Uterus (tissue), 4 donors: ENCODE results near the gene WWOX. TPM values are rescaled to one million over a fixed set of nuclear protein-coding genes. Genes with fewer than 3 reads are reported as not detected.
"Not testable (repeated sequence)": the region's sequence is repeated elsewhere in the genome, so short reads cannot be mapped to it uniquely, and the experiment has no call there.

Experiments used
- DNase-seq, 2 donors: peaks; one replicate each; pipeline ENCODE4 v3.0.0-alpha.2; 2019 to 2020
- H3K27ac ChIP-seq, 2 donors: fragments of 200-600 bp; sonication (generic); 1 replicate in 1 of 2; 2 replicates in 1 of 2; pipeline ENCODE4 v1.5.1; 2016 to 2018
- H3K27me3 ChIP-seq, 2 donors: fragments of 200-600 bp; sonication (generic); one replicate each; pipeline ENCODE4 v1.5.1; 2018 to 2019; ENCODE audit warnings: control low read depth in 1 of 2
- H3K36me3 ChIP-seq, 2 donors: fragments of 200-600 bp; sonication (generic); one replicate each; pipeline ENCODE4 v1.5.1; 2019; ENCODE audit warnings: control low read depth in 1 of 2
- H3K4me1 ChIP-seq, 2 donors: fragments of 200-600 bp; sonication (generic); one replicate each; pipeline ENCODE4 v1.5.1; 2018 to 2019; ENCODE audit warnings: control low read depth in 1 of 2
- H3K4me3 ChIP-seq, 2 donors: fragments of 200-600 bp; sonication (generic); 1 replicate in 1 of 2; 2 replicates in 1 of 2; pipeline ENCODE4 v1.5.1; 2018 to 2019; ENCODE audit warnings: mild to moderate bottlenecking in 1 of 2
- H3K9me3 ChIP-seq, 2 donors: fragments of 200-600 bp; sonication (generic); one replicate each; pipeline ENCODE4 v1.5.1; 2019; ENCODE audit warnings: control low read depth in 1 of 2
- POLR2A ChIP-seq, 2 donors: fragments of 450-650 bp; IDR thresholded peaks; one replicate each; pipeline ENCODE4 v1.6.1; 2016; ENCODE audit warnings: antibody characterized with exemption in 2 of 2, mild to moderate bottlenecking in 1 of 2, moderate library complexity in 1 of 2
- intact Hi-C: fragments of 100-400 bp; cut with DNase I; formaldehyde crosslinking; loops from one replicate; pipeline ENCODE4 v1.15.1; 2023; ENCODE audit warnings: low total_unique reads
- total RNA-seq, 4 donors: library from RNA; depleted of rRNA in 3 of 4; stranded (reverse); fragments of >200 nt in 3 of 4; gene quantifications; one replicate each; pipeline versions ENCODE4 v1.1.0 to v1.2.4, GENCODE V29; 2014 to 2023
- TF ChIP-seq, protein P1 (sequence below), 4 experiments: fragments of 200-600 bp in 2 of 4; fragments of 450-650 bp in 2 of 4; sonication (generic) in 2 of 4; IDR thresholded peaks; one replicate each; pipeline ENCODE4 v1.5.1; 2016 to 2019; ENCODE audit warnings: antibody characterized with exemption in 4 of 4, mild to moderate bottlenecking in 2 of 4, moderate library complexity in 1 of 4
- donor health status: DM: yes; HTN: yes; CAD: no.

The WWOX gene
- total RNA-seq, 4 donors from 2014 or later: 34.1 to 99.9 (median 55.8) TPM

- TF ChIP-seq, protein P1, sequence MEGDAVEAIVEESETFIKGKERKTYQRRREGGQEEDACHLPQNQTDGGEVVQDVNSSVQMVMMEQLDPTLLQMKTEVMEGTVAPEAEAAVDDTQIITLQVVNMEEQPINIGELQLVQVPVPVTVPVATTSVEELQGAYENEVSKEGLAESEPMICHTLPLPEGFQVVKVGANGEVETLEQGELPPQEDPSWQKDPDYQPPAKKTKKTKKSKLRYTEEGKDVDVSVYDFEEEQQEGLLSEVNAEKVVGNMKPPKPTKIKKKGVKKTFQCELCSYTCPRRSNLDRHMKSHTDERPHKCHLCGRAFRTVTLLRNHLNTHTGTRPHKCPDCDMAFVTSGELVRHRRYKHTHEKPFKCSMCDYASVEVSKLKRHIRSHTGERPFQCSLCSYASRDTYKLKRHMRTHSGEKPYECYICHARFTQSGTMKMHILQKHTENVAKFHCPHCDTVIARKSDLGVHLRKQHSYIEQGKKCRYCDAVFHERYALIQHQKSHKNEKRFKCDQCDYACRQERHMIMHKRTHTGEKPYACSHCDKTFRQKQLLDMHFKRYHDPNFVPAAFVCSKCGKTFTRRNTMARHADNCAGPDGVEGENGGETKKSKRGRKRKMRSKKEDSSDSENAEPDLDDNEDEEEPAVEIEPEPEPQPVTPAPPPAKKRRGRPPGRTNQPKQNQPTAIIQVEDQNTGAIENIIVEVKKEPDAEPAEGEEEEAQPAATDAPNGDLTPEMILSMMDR (IDR thresholded peaks at IDR 0.05): no peak
- TF ChIP-seq POLR2A (IDR thresholded peaks at IDR 0.05): no peak
- peak; percentile 55 to 75 for DNase-seq
- Histone ChIP-seq H3K27ac (peak overlapping the region; percentile 64 to 85), H3K4me3 (no peak overlapping the region), H3K9me3 (no peaks in the 10 kb centered on the region), H3K4me1 (peaks cover 0 to 6% of the 10 kb centered on the region in 2 donors), H3K36me3 (no peaks in the 10 kb centered on the region), H3K27me3 (no peaks in the 10 kb centered on the region)
- intact Hi-C loops: no loop called here
Measured at GRCh38 chr16:78684655-78685375, 585.4 kb downstream of the WWOX start.

DNA sequence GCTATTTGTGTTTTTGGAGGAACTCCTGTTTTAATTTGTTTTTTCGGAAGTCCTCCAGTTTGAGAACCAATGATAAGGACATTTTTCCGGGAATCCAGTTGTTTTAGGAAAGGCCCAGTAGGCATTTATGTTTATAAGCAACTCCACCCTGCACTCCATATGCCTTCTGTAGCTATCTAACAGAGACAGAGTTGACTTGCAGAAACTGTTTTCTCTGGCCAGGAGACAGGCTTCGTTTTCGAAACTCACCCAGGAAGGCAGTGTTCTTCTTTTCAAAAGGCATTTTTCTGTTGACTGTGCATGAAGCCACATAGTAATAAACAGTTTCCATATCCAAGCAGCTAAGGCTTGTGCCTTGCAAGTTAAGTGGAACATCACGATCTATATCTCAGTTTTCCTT lies 587.1 kb downstream of the WWOX start:
- Histone ChIP-seq H3K4me1 (peaks cover 0 to 6% of the 10 kb centered on the region in 2 donors), H3K4me3 (no peak overlapping the region), H3K27ac (peak overlapping the region; percentile 64 to 85), H3K27me3 (no peaks in the 10 kb centered on the region), H3K9me3 (no peaks in the 10 kb centered on the region), H3K36me3 (no peaks in the 10 kb centered on the region)
- TF ChIP-seq, protein P1 (IDR thresholded peaks at IDR 0.05): no peak
- TF ChIP-seq POLR2A (IDR thresholded peaks at IDR 0.05): no peak
- intact Hi-C loops: no loop called here
- DNase-seq: no peak

DNA sequence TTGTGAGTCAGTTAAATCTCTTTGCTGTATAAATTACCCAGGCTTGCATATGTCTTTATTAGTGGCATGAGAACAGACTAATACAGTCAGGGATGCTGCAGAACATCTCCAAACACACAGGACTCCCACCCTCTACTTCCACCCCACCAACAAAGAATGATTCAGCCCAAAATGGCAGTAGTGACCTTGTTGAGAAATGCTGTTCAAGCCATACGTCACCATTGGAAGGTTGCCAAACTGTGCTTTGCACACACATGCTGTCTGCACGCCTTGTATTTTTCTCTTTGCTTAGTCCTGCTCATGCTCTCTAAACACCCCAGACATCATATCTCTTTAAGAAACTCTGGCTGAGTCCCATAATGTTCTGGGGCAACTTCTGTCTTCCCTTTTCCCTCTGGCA lies 589.6 kb downstream of the WWOX start:
- Histone ChIP-seq H3K36me3 (peaks cover 0 to 2% of the 10 kb centered on the region in 2 donors), H3K9me3 (no peaks in the 10 kb centered on the region), H3K27me3 (no peaks in the 10 kb centered on the region), H3K4me3 (no peak overlapping the region), H3K27ac (peak overlapping the region in 1 of 2 donors; percentile 38), H3K4me1 (no peaks in the 10 kb centered on the region)
- intact Hi-C loops: no loop called here
- DNase-seq: peak; percentile 42 to 62
- TF ChIP-seq, protein P1 (IDR thresholded peaks at IDR 0.05): no peak
- TF ChIP-seq POLR2A (IDR thresholded peaks at IDR 0.05): no peak

DNA sequence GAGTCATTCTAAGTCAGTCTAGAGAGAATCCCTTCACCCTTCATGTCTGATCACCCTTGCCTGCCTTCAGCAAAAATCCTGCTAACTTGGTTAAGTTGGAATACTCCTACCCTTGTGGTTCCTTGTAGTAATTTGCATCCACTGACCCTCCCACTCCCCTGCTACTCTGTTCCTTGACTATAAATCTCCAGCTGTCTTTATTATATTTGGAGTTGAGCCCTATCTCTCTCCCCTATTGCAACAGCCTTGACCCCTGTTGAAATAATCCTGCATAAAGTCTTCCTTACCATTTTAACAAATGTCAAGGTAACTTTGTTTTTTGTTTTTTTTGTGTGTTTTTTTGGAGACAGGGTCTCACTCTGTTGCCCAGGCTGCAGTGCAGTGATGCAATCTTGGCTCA lies 590.1 kb downstream of the WWOX start:
- peak overlapping the region in 1 of 2 donors; percentile 38 for H3K27ac ChIP-seq
- H3K4me1 ChIP-seq: no peaks in the 10 kb centered on the region
- DNase-seq: no peak
- intact Hi-C loops: no loop called here
- H3K4me3 ChIP-seq: no peak overlapping the region
- no peaks in the 10 kb centered on the region for H3K27me3 ChIP-seq
- TF ChIP-seq POLR2A (IDR thresholded peaks at IDR 0.05): no peak
- TF ChIP-seq, protein P1 (IDR thresholded peaks at IDR 0.05): no peak
- H3K9me3 ChIP-seq: no peaks in the 10 kb centered on the region
- peaks cover 0 to 2% of the 10 kb centered on the region in 2 donors for H3K36me3 ChIP-seq

GRCh38 chr16:78690510-78690909 lies 591.1 kb downstream of the WWOX start:
- Histone ChIP-seq H3K9me3 (no peaks in the 10 kb centered on the region), H3K27me3 (no peaks in the 10 kb centered on the region), H3K4me1 (no peaks in the 10 kb centered on the region), H3K36me3 (peaks cover 0 to 2% of the 10 kb centered on the region in 2 donors), H3K27ac (no peak overlapping the region), H3K4me3 (no peak overlapping the region)
- no peak for DNase-seq
- intact Hi-C loops: no loop called here
- TF ChIP-seq, protein P1 (IDR thresholded peaks at IDR 0.05): no peak
- TF ChIP-seq POLR2A (IDR thresholded peaks at IDR 0.05): no peak

GRCh38 chr16:78691746-78692145 lies 592.3 kb downstream of the WWOX start:
- H3K4me3 ChIP-seq, intact Hi-C loops: not testable (repeated sequence)

More at GRCh38 chr16:78691746-78692145, 592.3 kb downstream of the WWOX start:
- H3K36me3 ChIP-seq, H3K9me3 ChIP-seq, DNase-seq, H3K27ac ChIP-seq, H3K4me1 ChIP-seq, H3K27me3 ChIP-seq: not testable (repeated sequence)
